Peyer's patch (tissue), 4 donors: ENCODE results near the gene SLC30A9.

ENCODE experiments used
- CTCF ChIP-seq, 6 experiments: fragments of 450-650 bp in 4 of 6; fragments of 200-600 bp in 2 of 6; sonication (generic) in 1 of 6; IDR thresholded peaks; one replicate each; pipeline ENCODE4 v1.5.1; 2017 to 2019; ENCODE audit warnings: antibody characterized with exemption in 6 of 6, mild to moderate bottlenecking in 3 of 6, moderate library complexity in 1 of 6
- POLR2A ChIP-seq, 2 donors: fragments of 450-650 bp; IDR thresholded peaks; one replicate each; pipeline ENCODE4 v1.5.1; 2017; ENCODE audit warnings: antibody characterized with exemption in 2 of 2, mild to moderate bottlenecking in 2 of 2, moderate library complexity in 2 of 2

DNA sequence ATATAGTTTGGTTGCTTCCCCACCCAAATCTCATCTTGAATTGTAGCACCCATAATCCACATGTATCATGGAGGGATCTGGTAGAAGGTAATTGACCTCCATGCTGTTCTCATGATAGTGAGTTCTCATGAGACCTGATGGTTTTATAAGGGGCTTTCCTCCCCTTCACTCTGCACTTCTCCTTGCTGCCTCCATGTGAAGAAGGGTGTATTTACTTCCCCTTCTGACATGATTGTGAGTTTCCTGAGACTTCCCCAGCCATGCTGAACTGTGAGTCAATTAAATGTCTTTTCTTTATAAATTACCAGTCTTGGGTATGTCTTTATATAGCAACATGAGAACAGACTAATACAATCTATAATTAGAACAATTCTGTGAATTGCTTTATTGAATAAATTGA is 20.7 kb upstream of the SLC30A9 start:
- no peak for TF ChIP-seq POLR2A (IDR thresholded peaks at IDR 0.05)
- TF ChIP-seq CTCF (IDR thresholded peaks at IDR 0.05), result no peak
